GM10266 (cell line): Measurements from ENCODE around the gene FNBP1.

Experiments used
- DNase-seq: peaks from one replicate; pipeline ENCODE4 v3.0.0; 2012; ENCODE audit errors: extremely low spot score
- TF ChIP-seq, protein P1 (sequence below): IDR thresholded peaks from 2 replicates; pipeline ENCODE4 v1.5.1; 2012; ENCODE audit warnings: mild to moderate bottlenecking, low read depth; ENCODE audit not compliant: control insufficient read depth, insufficient read depth; ENCODE audit errors: missing control alignments

The FNBP1 gene

DNA sequence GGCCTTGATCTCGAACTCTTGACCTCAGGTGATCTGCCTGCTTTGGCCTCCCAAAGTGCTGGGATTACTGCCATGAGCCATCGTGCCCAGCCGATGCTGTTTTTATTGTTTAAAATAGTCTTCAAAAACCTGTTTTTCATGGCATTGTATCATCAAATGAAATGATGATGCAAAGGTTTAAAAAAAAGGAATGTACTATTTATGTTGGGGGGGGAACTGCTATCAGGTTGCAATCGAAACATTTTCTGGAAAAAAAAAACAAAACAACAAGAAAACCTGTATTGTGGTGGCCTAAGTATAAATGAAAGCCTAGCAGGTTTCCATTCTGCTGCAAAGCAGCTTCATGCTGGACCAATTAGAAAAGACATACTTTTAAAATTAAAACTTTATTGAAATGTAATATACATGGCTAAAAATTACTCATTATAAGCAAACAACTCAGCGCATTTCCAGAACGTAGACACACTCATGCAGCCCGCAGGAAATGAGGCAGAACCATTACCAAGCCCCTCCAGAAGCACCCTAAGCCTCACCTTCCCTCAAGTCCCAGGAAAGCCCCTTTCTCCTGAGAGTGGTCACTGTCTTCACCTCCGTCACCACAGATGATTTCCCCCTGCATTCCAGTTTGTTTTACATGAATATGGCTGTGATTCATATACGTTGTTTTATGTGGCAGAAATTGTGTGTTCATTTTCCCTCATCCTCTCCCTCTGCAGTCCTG lies 29.7 kb upstream of the FNBP1 start:
- TF ChIP-seq, protein P1, sequence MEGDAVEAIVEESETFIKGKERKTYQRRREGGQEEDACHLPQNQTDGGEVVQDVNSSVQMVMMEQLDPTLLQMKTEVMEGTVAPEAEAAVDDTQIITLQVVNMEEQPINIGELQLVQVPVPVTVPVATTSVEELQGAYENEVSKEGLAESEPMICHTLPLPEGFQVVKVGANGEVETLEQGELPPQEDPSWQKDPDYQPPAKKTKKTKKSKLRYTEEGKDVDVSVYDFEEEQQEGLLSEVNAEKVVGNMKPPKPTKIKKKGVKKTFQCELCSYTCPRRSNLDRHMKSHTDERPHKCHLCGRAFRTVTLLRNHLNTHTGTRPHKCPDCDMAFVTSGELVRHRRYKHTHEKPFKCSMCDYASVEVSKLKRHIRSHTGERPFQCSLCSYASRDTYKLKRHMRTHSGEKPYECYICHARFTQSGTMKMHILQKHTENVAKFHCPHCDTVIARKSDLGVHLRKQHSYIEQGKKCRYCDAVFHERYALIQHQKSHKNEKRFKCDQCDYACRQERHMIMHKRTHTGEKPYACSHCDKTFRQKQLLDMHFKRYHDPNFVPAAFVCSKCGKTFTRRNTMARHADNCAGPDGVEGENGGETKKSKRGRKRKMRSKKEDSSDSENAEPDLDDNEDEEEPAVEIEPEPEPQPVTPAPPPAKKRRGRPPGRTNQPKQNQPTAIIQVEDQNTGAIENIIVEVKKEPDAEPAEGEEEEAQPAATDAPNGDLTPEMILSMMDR = no peak
- peak; percentile 29 for DNase-seq

DNA sequence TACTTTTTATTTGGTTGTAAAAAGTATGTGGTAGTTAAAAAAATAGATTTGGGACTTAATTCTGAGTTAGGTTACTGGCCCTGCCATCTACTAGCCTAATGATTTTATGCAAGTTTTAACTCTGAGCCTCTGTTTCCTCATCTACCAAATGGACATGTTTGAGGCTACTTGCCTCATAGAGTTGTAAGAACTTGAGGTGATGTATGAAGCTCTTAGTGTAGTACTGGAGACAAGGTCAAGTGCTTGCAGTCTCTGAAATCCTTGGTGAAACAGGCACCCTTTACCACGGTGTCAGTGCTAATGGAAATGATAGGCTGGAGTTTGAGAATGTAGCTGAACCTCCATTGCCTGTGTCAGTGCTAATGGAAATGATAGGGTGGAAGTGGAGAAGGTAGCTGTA lies 26.1 kb upstream of the FNBP1 start:
- DNase-seq = no peak
- TF ChIP-seq, protein P1 = no peak

- no peak for DNase-seq
- TF ChIP-seq, protein P1 = no peak
Observed at GRCh38 chr9:130064621-130065020, 21.6 kb upstream of the FNBP1 start.

GRCh38 chr9:130062750-130063149 lies 19.8 kb upstream of the FNBP1 start:
- TF ChIP-seq, protein P1 = no peak
- no peak for DNase-seq

DNA sequence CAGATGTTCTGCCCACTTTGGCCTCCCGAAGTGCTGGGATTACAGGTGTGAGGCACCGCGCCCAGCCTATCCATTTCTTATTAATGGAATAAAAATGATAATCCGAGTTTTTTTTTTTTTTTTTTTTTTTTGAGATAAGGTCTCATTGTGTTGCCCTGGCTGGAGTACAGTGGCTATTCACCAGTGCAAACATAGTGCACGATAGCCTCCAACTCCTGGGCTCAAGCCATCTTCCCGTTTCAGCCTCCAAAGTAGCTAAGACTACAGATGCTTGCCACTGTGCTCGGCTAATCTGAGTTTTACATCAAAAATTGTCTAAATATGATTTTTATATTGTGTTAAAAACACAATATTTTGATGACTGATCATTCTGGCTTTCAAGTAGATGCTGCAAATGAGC lies 17.3 kb upstream of the FNBP1 start:
- DNase-seq = no peak
- TF ChIP-seq, protein P1 = no peak

GRCh38 chr9:130058887-130059286 lies 15.9 kb upstream of the FNBP1 start:
- TF ChIP-seq, protein P1 = no peak
- no peak for DNase-seq

DNA sequence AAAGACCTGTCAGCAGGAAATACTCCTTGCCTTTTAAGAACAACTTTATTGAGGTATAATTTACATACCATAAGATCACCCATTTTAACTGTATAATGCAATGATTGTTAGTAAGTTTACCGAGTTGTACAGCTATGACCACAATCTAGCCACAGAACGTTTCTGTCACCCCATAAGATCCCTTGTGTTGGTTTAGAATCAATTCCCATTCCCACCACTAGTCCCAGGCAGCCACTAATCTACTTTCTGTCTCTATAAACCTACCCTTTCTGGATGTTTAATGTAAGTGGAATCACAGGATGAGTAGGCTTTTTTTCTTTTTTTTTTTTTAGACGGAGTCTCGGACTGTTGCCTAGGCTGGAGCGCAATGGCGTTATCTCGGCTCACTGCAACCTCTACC lies 15.2 kb upstream of the FNBP1 start:
- no peak for DNase-seq
- TF ChIP-seq, protein P1 = no peak
